ENCODE results near the gene CDC37. TPM values are rescaled to one million over a fixed set of nuclear protein-coding genes. Genes with fewer than 3 reads are reported as not detected.

CDC37 gene
- total and polyA plus RNA-seq, 2 experiments from 2014 or later = 144 to 196 TPM

- Histone ChIP-seq H3K4me3 (no peak overlapping the region), H3K9me2 (replicated peaks; ENCODE audit: insufficient read depth) (no peaks in the 10 kb centered on the region), H3K79me2 (no peaks in the 10 kb centered on the region), H3K4me2 (peak overlapping the region; percentile 90), H3K27me3 (peaks cover 36% of the 10 kb centered on the region), H2AFZ (no peak overlapping the region), H4K20me1 (ENCODE audit: insufficient read depth, poor library complexity, severe bottlenecking) (no peaks in the 10 kb centered on the region), H3K4me1 (ENCODE audit: insufficient read depth) (peaks cover 7% of the 10 kb centered on the region), H3K27ac (no peak overlapping the region), H3K9me3 (ENCODE audit: low read depth) (no peaks in the 10 kb centered on the region), H3K36me3 (replicated peaks; ENCODE audit: insufficient read depth, low read depth) (no peaks in the 10 kb centered on the region)
- no peak for TF ChIP-seq EZH2 (IDR thresholded peaks at IDR 0.05; ENCODE audit: borderline replicate concordance)
- no peak for TF ChIP-seq EZH2phosphoT487 (IDR thresholded peaks at IDR 0.05; ENCODE audit: low read depth, severe bottlenecking, unreplicated experiment)
- no peak for TF ChIP-seq CTCF (IDR thresholded peaks at IDR 0.05; ENCODE audit: poor library complexity)
- no peak for DNase-seq (ENCODE audit: low spot score)
- WGBS (ENCODE audit: low lambda C conversion rate, missing lambda C conversion rate) = 83% methylated on average over 2 of the region's 2 CpGs
Observed at GRCh38 chr19:10432736-10433130, 29.4 kb upstream of the CDC37 start.

DNA sequence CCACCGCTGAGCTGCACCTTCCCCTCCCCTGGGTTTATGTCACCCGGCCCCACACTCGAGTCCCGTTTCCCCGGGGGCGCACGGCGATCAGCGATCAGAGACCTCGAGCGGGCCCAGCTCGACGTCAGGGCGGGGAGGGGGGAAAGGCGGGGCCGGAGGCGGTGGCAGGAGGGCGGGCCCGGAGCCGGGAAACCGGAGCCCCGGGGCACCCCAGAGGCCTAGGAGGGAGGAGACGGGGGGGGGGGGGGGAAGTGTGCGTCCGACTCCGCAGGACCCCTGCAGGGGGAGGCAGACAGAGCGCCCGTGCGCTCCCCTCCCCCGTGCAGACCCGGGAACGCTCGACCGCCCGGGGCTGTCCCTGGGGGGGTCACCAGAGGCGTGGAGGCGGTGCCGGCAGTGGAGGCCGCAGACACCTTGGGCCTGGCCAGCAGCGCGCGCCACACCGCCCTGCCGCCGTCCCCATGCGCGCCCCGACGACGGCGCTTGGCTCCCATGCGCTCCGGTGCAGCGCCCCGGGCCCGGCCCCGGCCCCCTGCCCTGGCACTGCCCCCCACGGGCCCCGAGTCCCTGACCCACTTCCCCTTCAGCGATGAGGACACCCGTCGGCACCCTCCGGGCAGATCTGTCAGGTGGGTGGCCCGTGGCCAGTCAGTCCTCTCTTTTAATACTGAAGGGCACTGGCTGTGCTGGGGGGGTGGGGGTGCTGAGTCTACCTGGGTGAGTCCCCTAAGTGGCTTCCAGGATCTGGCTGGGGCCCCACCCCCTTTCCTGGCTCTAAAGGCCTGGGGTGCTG lies 28.8 kb upstream of the CDC37 start:
- peaks cover 7% of the 10 kb centered on the region for H3K4me1 ChIP-seq (ENCODE audit: insufficient read depth)
- H3K9me3 ChIP-seq (ENCODE audit: low read depth) = no peaks in the 10 kb centered on the region
- no peaks in the 10 kb centered on the region for H3K79me2 ChIP-seq
- TF ChIP-seq EZH2 (IDR thresholded peaks at IDR 0.05; ENCODE audit: borderline replicate concordance) (no peak), CTCF (IDR thresholded peaks at IDR 0.05; ENCODE audit: poor library complexity) (no peak), EZH2phosphoT487 (IDR thresholded peaks at IDR 0.05; ENCODE audit: low read depth, severe bottlenecking, unreplicated experiment) (no peak)
- peak overlapping the region; percentile 90 for H3K4me2 ChIP-seq
- no peaks in the 10 kb centered on the region for H3K36me3 ChIP-seq (replicated peaks; ENCODE audit: insufficient read depth, low read depth)
- H2AFZ ChIP-seq = peak overlapping the region; percentile 66
- no peaks in the 10 kb centered on the region for H3K9me2 ChIP-seq (replicated peaks; ENCODE audit: insufficient read depth)
- WGBS (ENCODE audit: low lambda C conversion rate, missing lambda C conversion rate) = 2% methylated on average over 12 of the region's 64 CpGs
- DNase-seq (ENCODE audit: low spot score) = peak; percentile 55
- no peak overlapping the region for H3K27ac ChIP-seq
- no peak overlapping the region for H3K4me3 ChIP-seq
- peaks cover 41% of the 10 kb centered on the region for H3K27me3 ChIP-seq
- H4K20me1 ChIP-seq (ENCODE audit: insufficient read depth, poor library complexity, severe bottlenecking) = no peaks in the 10 kb centered on the region

DNA sequence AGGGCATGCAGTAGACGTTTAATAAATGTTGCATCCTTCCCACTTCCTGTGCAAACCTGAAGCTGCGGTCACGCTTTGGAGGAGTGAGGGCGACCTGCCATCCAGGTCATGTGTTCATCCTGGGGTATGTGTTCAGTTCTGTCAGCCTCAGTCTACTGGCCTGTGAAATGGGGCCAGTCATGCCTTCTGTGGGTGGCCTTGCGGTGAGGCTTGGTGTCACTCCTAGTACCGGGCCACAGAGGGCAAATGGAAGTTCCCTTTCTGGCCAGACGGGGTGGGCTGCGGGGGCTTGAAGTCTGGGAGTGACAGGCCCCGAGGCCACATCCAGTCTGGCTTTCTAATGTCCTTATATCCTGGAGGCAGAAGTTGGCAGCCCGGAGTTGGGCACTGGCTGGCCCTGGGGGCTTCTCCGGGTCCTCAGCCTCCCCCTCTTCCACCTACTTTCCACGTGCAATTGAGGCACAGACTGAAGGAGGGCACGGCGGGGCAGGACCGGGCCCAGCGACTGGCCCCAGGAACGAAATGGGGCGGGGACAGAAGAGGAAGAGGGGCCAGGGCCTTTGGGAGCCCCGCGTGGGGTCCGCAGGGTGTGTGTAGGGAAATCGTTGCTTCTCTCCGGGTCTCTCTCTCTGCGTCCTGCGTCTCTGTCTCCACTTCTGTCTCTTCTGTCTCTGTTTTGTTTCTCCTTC lies 28.1 kb upstream of the CDC37 start:
- Histone ChIP-seq H3K4me1 (ENCODE audit: insufficient read depth) (peaks cover 7% of the 10 kb centered on the region), H3K36me3 (replicated peaks; ENCODE audit: insufficient read depth, low read depth) (no peaks in the 10 kb centered on the region), H3K9me2 (replicated peaks; ENCODE audit: insufficient read depth) (no peaks in the 10 kb centered on the region), H3K27me3 (peaks cover 46% of the 10 kb centered on the region), H3K27ac (no peak overlapping the region), H4K20me1 (ENCODE audit: insufficient read depth, poor library complexity, severe bottlenecking) (no peaks in the 10 kb centered on the region), H3K4me3 (peak overlapping the region; percentile 42), H3K4me2 (peak overlapping the region; percentile 90), H3K9me3 (ENCODE audit: low read depth) (no peaks in the 10 kb centered on the region), H3K79me2 (no peaks in the 10 kb centered on the region), H2AFZ (peak overlapping the region; percentile 66)
- no peak for TF ChIP-seq EZH2phosphoT487 (IDR thresholded peaks at IDR 0.05; ENCODE audit: low read depth, severe bottlenecking, unreplicated experiment)
- no peak for TF ChIP-seq CTCF (IDR thresholded peaks at IDR 0.05; ENCODE audit: poor library complexity)
- TF ChIP-seq EZH2 (IDR thresholded peaks at IDR 0.05; ENCODE audit: borderline replicate concordance) = no peak
- WGBS (ENCODE audit: low lambda C conversion rate, missing lambda C conversion rate) = 48% methylated on average over 18 of the region's 25 CpGs
- no peak for DNase-seq (ENCODE audit: low spot score)
